GM23248 (cell line): Measurements from ENCODE around the gene CST4.

Experiments used
- EZH2 ChIP-seq: fragments of 200-600 bp; sonication (generic); IDR thresholded peaks from 2 replicates; pipeline ENCODE4 v1.6.1; 2018; ENCODE audit warnings: antibody characterized with exemption, mild to moderate bottlenecking; ENCODE audit not compliant: insufficient read depth, poor library complexity, severe bottlenecking
- EZH2phosphoT487 ChIP-seq: fragments of 200-600 bp; sonication (generic); IDR thresholded peaks from 2 replicates; pipeline ENCODE4 v1.6.1; 2018; ENCODE audit warnings: antibody characterized with exemption, moderate library complexity, mild to moderate bottlenecking, low read depth; ENCODE audit not compliant: insufficient read depth

- TF ChIP-seq EZH2 (no peak), EZH2phosphoT487 (no peak)
Measured at GRCh38 chr20:23687986-23688385, 852 bp downstream of the CST4 start.
